Right lobe of liver (tissue), 4 donors: ENCODE results near the gene RAPGEF2.

ENCODE experiments used
- POLR2A ChIP-seq: fragments of 450-650 bp; IDR thresholded peaks from one replicate; pipeline ENCODE4 v1.6.1; 2017; ENCODE audit warnings: antibody characterized with exemption, mild to moderate bottlenecking
- TF ChIP-seq, protein P1 (sequence below), 4 donors: fragments of 200-600 bp in 3 of 4; fragments of 450-650 bp in 1 of 4; IDR thresholded peaks; one replicate each; pipeline versions ENCODE4 v1.5.1 to v1.8.0; 2016 to 2022; ENCODE audit warnings: antibody characterized with exemption in 4 of 4, mild to moderate bottlenecking in 2 of 4
- donor health status: DM: no; HTN: no; CAD: no.
- donor health status: DM: no; HTN: no; CAD: no.
- donor health status: DM: no; HTN: yes; CAD: no.

DNA sequence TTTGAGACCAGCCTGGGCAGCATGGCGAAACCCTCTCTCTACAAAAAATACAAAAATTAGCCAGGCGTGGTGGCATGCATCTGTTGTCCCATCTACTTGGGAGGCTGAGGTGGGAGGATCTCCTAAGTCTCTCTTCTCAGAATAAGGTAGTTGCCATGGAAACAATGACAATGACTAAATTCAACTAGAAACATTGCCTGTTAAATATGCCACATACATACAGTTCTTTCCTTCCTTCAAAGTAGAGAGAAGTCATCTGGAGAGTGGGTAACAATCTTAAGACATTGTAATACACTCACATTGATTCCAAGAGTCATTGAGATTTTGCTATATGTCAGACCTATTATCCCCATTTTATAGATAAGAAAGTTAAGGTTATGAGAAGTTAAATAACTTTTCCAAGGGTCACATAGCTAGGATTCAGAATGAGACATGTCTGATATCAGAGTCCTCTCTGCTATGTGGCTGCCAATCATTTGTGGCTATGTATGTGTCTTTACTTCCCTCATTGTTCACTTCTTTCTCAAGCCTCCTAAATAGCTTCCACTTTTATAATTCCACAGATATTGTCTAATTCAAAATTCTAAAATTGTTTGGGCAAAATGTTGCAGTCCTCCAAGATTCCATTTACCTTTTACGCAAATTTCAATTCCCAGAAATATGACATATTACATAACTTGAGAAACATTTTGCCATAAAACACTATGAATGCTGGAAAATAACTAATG lies 37.2 kb upstream of the RAPGEF2 start:
- TF ChIP-seq, protein P1, sequence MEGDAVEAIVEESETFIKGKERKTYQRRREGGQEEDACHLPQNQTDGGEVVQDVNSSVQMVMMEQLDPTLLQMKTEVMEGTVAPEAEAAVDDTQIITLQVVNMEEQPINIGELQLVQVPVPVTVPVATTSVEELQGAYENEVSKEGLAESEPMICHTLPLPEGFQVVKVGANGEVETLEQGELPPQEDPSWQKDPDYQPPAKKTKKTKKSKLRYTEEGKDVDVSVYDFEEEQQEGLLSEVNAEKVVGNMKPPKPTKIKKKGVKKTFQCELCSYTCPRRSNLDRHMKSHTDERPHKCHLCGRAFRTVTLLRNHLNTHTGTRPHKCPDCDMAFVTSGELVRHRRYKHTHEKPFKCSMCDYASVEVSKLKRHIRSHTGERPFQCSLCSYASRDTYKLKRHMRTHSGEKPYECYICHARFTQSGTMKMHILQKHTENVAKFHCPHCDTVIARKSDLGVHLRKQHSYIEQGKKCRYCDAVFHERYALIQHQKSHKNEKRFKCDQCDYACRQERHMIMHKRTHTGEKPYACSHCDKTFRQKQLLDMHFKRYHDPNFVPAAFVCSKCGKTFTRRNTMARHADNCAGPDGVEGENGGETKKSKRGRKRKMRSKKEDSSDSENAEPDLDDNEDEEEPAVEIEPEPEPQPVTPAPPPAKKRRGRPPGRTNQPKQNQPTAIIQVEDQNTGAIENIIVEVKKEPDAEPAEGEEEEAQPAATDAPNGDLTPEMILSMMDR (IDR thresholded peaks at IDR 0.05), result no peak
- no peak for TF ChIP-seq POLR2A
